Kidney glomerular epithelial cell (primary cell): ENCODE results near the gene NPHS1.
"Not testable (repeated sequence)": the region's sequence is repeated elsewhere in the genome, so short reads cannot be mapped to it uniquely, and the experiment has no call there.

Experiments used
- DNase-seq: peaks from one replicate; lab custom pipeline; 2025; lab: John Stamatoyannopoulos, UW

Gene NPHS1

GRCh38 chr19:35852029-35852780 is at the start of gene NPHS1:
NPHS1 (minus strand) TSS chr19:35852504; CDS start chr19:35851837, 667 bp downstream.
- DNase-seq: peak; percentile 5

GRCh38 chr19:35901055-35901644 is 48.8 kb upstream of the NPHS1 start:
- peak; percentile 69 for DNase-seq

- peak; percentile 78 for DNase-seq
Observed at GRCh38 chr19:35899547-35900214, 47.4 kb upstream of the NPHS1 start.

- DNase-seq: no peak
Observed at GRCh38 chr19:35898499-35898809, 46.1 kb upstream of the NPHS1 start.

DNA sequence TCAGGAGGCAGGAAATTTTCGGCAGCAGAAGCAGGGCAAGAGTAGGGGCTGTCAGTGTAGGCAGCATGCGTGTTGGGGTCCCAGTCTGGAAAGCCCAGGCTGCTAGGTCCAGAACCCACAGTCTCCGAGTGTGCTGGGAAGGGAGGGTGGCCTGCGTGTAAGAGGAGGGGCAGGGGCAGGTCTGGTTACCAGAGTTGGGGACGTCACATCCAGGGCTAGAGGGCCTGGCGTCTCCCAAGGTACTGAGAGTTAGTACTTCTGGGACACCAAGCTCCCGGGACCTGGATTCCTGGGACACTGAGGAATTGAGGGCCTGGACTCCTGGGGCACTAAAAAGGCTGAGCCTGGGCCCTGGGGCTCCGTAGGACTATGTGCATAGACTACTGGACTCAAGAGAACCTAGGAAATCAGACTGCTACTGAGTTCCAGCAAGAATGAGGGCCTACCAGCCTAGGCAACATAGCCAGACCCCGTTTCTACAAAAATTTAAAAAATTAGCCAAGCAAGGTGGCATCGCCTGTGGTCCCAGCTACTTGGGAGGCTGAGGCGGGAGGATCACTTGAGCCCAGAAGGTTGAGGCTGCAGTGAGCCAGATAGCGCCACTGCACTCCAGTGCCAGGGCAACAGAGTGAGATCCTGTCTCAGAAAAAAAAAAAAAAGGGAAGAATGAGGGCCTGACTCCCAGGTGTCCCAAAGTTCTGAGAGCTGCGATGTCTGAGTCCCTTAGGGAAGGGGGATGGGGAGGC is 45.6 kb upstream of the NPHS1 start:
- DNase-seq: no peak

DNA sequence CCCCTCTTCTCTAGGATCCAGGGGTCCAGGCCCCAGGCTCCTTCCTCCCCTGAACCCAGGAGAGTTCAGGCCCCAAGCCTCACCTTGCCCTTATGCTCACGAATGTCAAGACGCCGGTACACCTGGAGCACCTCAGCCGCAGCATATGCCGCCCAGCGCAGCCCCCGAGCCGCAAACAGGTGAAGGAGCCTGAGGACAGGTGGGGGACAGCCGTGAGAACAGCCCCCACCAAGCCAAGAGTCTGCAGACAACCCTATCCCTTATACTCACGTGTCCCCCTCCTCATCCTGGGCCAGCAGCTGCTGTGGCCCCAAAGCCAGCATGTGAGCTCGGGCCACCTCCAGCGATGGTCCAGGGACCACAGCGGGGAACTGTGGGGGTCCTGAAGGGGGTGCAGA is 44.3 kb upstream of the NPHS1 start:
- no peak for DNase-seq

- DNase-seq: no peak
Observed at GRCh38 chr19:35895911-35896642, 43.8 kb upstream of the NPHS1 start.

DNA sequence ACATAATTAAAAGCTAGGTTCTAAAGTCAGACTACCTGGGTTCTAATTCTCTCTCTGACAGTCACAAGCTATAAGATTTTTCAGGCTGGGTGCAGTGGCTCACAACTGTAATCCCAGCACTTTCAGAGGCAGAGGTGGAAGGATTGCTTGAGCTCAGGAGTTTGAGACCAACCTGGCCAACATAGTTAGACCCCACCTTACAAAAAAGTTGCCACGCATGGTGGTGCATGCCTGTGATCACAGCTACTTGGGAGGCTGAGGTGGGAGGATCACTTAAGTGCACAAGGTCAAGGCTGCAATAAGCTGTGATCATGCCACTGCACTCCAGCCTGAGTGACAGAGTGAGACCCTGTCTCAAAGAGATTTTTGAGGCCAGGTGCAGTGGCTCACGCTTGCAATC is 42.0 kb upstream of the NPHS1 start:
- no peak for DNase-seq

- not testable (repeated sequence) for DNase-seq
Observed at GRCh38 chr19:35891819-35892218, 39.5 kb upstream of the NPHS1 start.

DNA sequence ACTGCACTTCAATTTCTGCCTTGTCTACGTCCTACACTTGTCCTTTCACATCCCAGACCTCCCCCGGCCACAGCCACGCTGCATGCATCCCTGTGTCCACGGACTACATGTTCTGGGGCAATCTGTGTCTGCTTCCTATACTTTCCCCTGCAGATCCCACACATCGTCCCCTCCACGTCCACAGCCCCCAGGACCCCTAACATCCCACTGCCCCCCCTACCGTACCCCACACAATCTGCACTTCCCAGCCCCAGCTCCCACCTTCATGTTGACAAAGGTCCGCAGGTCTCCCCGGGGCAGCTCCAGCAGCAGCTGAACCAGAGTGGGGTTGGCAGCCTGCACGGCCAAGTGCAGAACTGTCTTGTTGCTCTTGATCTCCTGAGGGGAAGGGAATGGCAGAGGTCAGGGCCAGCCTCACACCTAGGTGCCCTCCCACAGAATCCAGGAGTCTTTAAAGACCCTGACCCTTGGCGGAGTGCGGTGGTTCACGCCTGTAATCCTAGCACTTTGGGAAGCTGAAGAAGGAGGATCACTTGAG is 37.9 kb upstream of the NPHS1 start:
- no peak for DNase-seq

- DNase-seq: no peak
Observed at GRCh38 chr19:35889370-35890112, 37.2 kb upstream of the NPHS1 start.

GRCh38 chr19:35888398-35888797 is 36.1 kb upstream of the NPHS1 start:
- DNase-seq: no peak

GRCh38 chr19:35887197-35887596 is 34.9 kb upstream of the NPHS1 start:
- no peak for DNase-seq

GRCh38 chr19:35885904-35886303 is 33.6 kb upstream of the NPHS1 start:
- no peak for DNase-seq

- no peak for DNase-seq
Observed at GRCh38 chr19:35885225-35885738, 33.0 kb upstream of the NPHS1 start.

GRCh38 chr19:35883882-35884281 is 31.6 kb upstream of the NPHS1 start:
- DNase-seq: no peak

DNA sequence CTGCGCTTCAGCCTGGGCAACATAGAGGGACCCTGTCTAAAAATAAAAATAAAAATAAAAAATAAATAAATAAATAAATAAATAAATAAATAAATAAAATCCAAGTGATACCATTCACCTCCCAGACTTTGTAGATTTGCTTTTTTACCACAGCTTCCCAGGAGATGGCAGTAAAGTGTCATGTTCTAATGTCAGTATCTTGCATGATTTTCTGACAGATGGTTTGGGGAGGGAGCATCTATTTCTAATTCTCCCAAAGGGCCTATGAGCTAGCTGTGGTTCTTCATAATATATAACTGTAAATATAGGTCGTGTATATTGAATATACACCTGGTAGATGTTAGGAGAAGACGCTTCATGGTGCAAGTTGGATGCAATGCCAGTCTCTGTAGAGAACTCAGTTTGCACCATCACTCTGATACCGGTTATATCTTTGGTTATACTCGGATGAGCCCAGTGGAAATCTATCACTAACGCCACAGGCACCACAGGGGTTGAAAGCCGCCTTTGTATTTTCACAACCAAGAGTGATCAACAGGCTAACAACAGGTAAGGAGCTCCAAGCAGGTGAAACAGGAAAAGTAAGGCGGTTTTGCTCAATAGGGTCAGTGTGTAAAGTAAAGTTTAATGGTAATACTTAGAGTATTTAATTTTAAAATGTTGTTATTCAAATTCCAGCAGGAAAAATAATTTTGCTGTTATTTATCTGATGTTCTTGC is 30.0 kb upstream of the NPHS1 start:
- DNase-seq: peak; percentile 75

DNA sequence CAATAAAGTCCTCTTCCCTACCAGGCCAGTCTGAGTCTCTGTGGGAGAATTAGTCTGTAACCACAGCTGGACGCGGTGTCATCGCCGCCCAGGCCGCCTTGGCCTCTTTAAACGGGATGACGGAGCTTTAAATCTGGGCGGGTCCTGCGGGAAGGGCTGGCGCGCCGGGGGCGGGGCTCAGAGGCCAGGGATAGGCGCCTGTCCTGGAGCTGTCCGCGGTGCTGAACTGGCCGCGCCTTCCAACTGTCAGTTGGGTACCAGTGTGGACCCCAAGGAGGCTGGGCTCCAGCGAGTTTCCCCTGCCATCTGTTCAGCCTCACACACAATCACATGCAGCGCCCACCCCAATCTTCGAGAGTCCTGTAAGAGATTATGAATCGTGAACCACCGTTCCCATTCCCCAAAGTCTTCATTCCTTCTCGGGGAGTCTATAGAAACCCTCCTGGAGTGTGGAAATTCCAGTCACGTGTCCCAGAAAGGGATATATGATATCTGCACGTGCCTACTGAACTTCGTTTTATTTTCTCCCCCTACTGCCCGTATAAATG is 27.5 kb upstream of the NPHS1 start:
- DNase-seq: peak; percentile 79

DNA sequence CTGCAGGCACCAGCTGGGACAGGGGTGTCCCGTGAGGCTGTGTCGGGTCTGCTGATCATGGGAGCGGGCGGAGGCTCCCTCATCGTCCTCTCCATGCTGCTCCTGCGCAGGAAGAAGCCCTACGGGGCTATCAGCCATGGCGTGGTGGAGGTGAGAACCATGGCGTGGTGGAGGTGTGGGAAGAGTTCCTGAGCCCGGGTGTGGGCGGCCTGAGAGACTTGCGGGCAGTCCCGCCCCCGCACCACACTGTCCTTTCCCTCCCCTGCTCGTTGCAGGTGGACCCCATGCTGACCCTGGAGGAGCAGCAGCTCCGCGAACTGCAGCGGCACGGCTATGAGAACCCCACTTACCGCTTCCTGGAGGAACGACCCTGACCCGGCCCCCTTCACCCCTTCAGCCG is 26.8 kb upstream of the NPHS1 start:
- DNase-seq: no peak
